BE2C (cell line): ENCODE results near the gene TBC1D17.
A peak's percentile ranks its signal among the peaks of the same experiment; 100 is the strongest.

Experiments
- DNase-seq: peaks from one replicate; pipeline ENCODE4 v3.0.0-alpha.2; 2020
- H3K27me3 ChIP-seq: fragments of 250-450 bp; sonication (Bioruptor Pico); 2 replicates; pipeline ENCODE4 v1.5.1; 2020; ENCODE audit warnings: mild to moderate bottlenecking
- H3K36me3 ChIP-seq: fragments of 250-450 bp; sonication (Bioruptor Pico); 2 replicates; pipeline ENCODE4 v1.5.1; 2020; ENCODE audit warnings: mild to moderate bottlenecking
- H3K4me1 ChIP-seq: fragments of 250-450 bp; sonication (Bioruptor Pico); 2 replicates; pipeline ENCODE4 v1.5.1; 2020
- H3K4me3 ChIP-seq: 2 replicates; pipeline ENCODE4 v1.5.1; 2011; ENCODE audit warnings: low read depth, low read length
- H3K9me3 ChIP-seq: fragments of 250-450 bp; sonication (Bioruptor Pico); 2 replicates; pipeline ENCODE4 v1.5.1; 2020
- TF ChIP-seq, protein P1 (sequence below): IDR thresholded peaks from 2 replicates; pipeline ENCODE4 v1.5.1; 2012; ENCODE audit warnings: mild to moderate bottlenecking, low read depth, low read length

TBC1D17 gene

GRCh38 chr19:49881672-49882394 lies 4.3 kb downstream of the TBC1D17 start:
- TF ChIP-seq, protein P1, sequence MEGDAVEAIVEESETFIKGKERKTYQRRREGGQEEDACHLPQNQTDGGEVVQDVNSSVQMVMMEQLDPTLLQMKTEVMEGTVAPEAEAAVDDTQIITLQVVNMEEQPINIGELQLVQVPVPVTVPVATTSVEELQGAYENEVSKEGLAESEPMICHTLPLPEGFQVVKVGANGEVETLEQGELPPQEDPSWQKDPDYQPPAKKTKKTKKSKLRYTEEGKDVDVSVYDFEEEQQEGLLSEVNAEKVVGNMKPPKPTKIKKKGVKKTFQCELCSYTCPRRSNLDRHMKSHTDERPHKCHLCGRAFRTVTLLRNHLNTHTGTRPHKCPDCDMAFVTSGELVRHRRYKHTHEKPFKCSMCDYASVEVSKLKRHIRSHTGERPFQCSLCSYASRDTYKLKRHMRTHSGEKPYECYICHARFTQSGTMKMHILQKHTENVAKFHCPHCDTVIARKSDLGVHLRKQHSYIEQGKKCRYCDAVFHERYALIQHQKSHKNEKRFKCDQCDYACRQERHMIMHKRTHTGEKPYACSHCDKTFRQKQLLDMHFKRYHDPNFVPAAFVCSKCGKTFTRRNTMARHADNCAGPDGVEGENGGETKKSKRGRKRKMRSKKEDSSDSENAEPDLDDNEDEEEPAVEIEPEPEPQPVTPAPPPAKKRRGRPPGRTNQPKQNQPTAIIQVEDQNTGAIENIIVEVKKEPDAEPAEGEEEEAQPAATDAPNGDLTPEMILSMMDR, result no peak
- Histone ChIP-seq H3K4me1 (no peaks in the 10 kb centered on the region), H3K36me3 (peaks cover 14% of the 10 kb centered on the region), H3K4me3 (no peak overlapping the region), H3K27me3 (no peaks in the 10 kb centered on the region), H3K9me3 (no peaks in the 10 kb centered on the region)
- DNase-seq, result peak; percentile 54

DNA sequence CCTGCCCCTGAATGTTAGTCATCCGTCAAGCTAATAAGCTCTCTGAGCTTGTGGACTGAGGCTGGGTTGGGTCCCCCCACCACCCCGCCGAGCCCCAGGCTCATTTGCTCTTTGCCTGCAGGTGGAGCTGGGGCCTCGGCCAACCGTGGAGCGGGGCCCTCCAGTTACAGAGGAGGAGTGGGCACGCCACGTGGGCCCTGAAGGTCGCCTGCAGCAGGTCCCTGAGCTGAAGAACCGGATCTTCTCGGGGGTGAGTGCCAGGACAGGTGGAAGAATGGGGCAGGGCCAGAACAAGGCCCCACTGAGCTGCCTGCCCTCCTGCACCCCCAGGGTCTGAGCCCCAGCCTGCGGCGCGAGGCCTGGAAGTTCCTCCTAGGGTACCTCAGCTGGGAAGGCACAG lies 5.1 kb downstream of the TBC1D17 start:
- Histone ChIP-seq H3K36me3 (peaks cover 14% of the 10 kb centered on the region), H3K9me3 (no peaks in the 10 kb centered on the region), H3K4me3 (no peak overlapping the region), H3K4me1 (no peaks in the 10 kb centered on the region), H3K27me3 (no peaks in the 10 kb centered on the region)
- DNase-seq, result no peak
- TF ChIP-seq, protein P1, result no peak

- Histone ChIP-seq H3K36me3 (peaks cover 14% of the 10 kb centered on the region), H3K9me3 (no peaks in the 10 kb centered on the region), H3K4me1 (no peaks in the 10 kb centered on the region), H3K4me3 (no peak overlapping the region), H3K27me3 (no peaks in the 10 kb centered on the region)
- no peak for DNase-seq
- TF ChIP-seq, protein P1, result no peak
Observed at GRCh38 chr19:49883094-49883493, 5.6 kb downstream of the TBC1D17 start.

DNA sequence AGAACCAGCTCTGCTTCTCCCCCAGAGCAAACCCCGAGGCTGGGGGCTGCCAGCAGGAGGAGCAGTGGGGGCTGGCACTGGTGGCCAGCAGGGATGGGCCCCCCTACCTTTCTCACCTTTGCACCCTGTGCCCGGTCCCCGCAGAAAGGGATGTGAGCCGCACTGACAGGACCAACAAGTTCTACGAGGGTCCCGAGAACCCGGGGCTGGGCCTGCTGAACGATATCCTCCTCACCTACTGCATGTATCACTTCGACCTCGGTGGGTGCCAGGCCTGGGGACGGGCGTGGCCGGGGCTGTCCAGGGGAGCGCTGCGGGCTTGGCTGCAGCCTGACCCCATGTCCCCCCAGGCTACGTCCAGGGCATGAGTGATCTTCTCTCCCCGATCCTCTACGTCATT lies 6.6 kb downstream of the TBC1D17 start:
- DNase-seq, result no peak
- no peaks in the 10 kb centered on the region for H3K4me1 ChIP-seq
- no peaks in the 10 kb centered on the region for H3K9me3 ChIP-seq
- TF ChIP-seq, protein P1, result no peak
- H3K4me3 ChIP-seq, result no peak overlapping the region
- no peaks in the 10 kb centered on the region for H3K27me3 ChIP-seq
- H3K36me3 ChIP-seq, result peaks cover 14% of the 10 kb centered on the region

DNA sequence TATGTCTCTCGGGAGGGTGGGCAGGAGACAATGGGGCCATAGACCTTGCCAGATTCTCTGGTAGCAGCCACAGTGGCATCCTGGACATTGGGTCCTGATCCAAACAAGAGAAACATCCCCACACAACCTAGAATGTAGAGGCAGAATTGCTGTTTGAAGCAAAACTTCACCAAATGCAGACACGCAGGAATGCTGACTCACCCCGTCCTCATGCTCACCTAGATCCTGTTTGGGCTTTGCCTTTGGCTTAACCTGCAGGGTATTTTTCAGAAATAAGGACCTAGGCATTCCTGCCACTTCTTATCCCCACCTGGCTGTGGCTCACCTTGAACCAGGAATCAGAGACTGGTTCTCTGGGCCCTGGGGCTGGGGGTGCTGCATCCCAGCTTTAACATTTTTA lies 7.3 kb downstream of the TBC1D17 start:
- no peaks in the 10 kb centered on the region for H3K4me1 ChIP-seq
- TF ChIP-seq, protein P1, result no peak
- DNase-seq, result no peak
- no peaks in the 10 kb centered on the region for H3K27me3 ChIP-seq
- peaks cover 14% of the 10 kb centered on the region for H3K36me3 ChIP-seq
- no peaks in the 10 kb centered on the region for H3K9me3 ChIP-seq
- no peak overlapping the region for H3K4me3 ChIP-seq

- TF ChIP-seq, protein P1, result no peak
- Histone ChIP-seq H3K4me3 (no peak overlapping the region; the same call in 1 of the 2 replicates), H3K36me3 (peaks cover 11% of the 10 kb centered on the region; the same call in 1 of the 2 replicates), H3K9me3 (no peaks in the 10 kb centered on the region), H3K4me1 (peaks cover 6% of the 10 kb centered on the region; the same call in 1 of the 2 replicates), H3K27me3 (no peaks in the 10 kb centered on the region)
- no peak for DNase-seq
Observed at GRCh38 chr19:49887037-49887664, 9.6 kb downstream of the TBC1D17 start.
